IMR-90 (cell line): ENCODE results near the gene RNF212. TPM values are rescaled to one million over a fixed set of nuclear protein-coding genes. Genes with fewer than 3 reads are reported as not detected.

Source experiments
- ATAC-seq: fragments of 200-7000 bp; cut with Tn5 transposase; 2 replicates; pipeline ENCODE4 v1.9.1; 2020; ENCODE audit warnings: low read depth, mild to moderate bottlenecking, moderate library complexity
- BruUV-seq: library from RNA; stranded (reverse); fragments of 400-500 nt; replicated peaks from 2 replicates; lab custom pipeline; 2021; lab: Mats Ljungman, UMichigan
- CTCF ChIA-PET: fragments of 300-600 bp; formaldehyde crosslinking; extraction: SDS; loops from one replicate; lab custom pipeline; 2021; ENCODE audit warnings: antibody characterized with exemption; lab: Yijun Ruan, JAX
- POLR2A ChIA-PET: fragments of 300-600 bp; sonication (Branson Sonifier 250); formaldehyde crosslinking; loops from one replicate; lab custom pipeline; 2022; ENCODE audit warnings: antibody characterized with exemption; ENCODE audit not compliant: unreplicated experiment; lab: Charles Lee
- DNase-seq: peaks from one replicate; pipeline ENCODE4 v3.0.0; 2013
- H2AFZ ChIP-seq: replicated peaks from 2 replicates; pipeline ENCODE3; 2013; ENCODE audit warnings: low read length, mild to moderate bottlenecking; ENCODE audit not compliant: poor library complexity
- H2AK5ac ChIP-seq: 2 replicates; pipeline ENCODE4 v1.6.1; 2013; ENCODE audit warnings: low read depth, low read length, inconsistent platforms
- H2AK9ac ChIP-seq: replicated peaks from 2 replicates; pipeline ENCODE3; 2013; ENCODE audit warnings: mild to moderate bottlenecking, low read depth, low read length, moderate library complexity; ENCODE audit not compliant: poor library complexity
- H2BK120ac ChIP-seq: 2 replicates; pipeline ENCODE4 v1.6.1; 2013; ENCODE audit warnings: low read depth, low read length, inconsistent platforms
- H2BK15ac ChIP-seq: 3 replicates; pipeline ENCODE4 v1.6.1; 2013; ENCODE audit warnings: low read depth, low read length, inconsistent platforms
- H2BK20ac ChIP-seq: 2 replicates; pipeline ENCODE4 v1.6.1; 2013; ENCODE audit warnings: low read depth, mild to moderate bottlenecking, inconsistent platforms, low read length, moderate library complexity
- H2BK5ac ChIP-seq: 2 replicates; pipeline ENCODE4 v1.6.1; 2013; ENCODE audit warnings: mild to moderate bottlenecking, low read depth, low read length, inconsistent platforms; ENCODE audit not compliant: poor library complexity, severe bottlenecking
- H3K14ac ChIP-seq: replicated peaks from 2 replicates; pipeline ENCODE4 v1.6.1; 2013; ENCODE audit warnings: low read depth, low read length, inconsistent platforms
- H3K18ac ChIP-seq: 2 replicates; pipeline ENCODE4 v1.6.1; 2013; ENCODE audit warnings: low read depth, low read length, control low read depth
- H3K23ac ChIP-seq: 2 replicates; pipeline ENCODE4 v1.6.1; 2013; ENCODE audit warnings: low read depth, low read length, inconsistent platforms
- H3K27ac ChIP-seq: 2 replicates; pipeline ENCODE4 v1.5.1; 2013; ENCODE audit warnings: mild to moderate bottlenecking, control low read depth, low read length; ENCODE audit not compliant: insufficient read depth
- H3K27me3 ChIP-seq: 2 replicates; pipeline ENCODE4 v1.6.1; 2013; ENCODE audit warnings: low read length; ENCODE audit not compliant: control insufficient read depth, insufficient read depth
- H3K36me3 ChIP-seq: 2 replicates; pipeline ENCODE4 v1.6.1; 2013; ENCODE audit warnings: low read length, mixed read lengths; ENCODE audit not compliant: control insufficient read depth, insufficient read depth
- H3K4ac ChIP-seq: 2 replicates; pipeline ENCODE4 v1.6.1; 2013; ENCODE audit warnings: low read depth, low read length, inconsistent platforms
- H3K4me1 ChIP-seq: 2 replicates; pipeline ENCODE4 v1.6.1; 2013; ENCODE audit warnings: low read length, mixed read lengths; ENCODE audit not compliant: control insufficient read depth, insufficient read depth
- H3K4me2 ChIP-seq: 2 replicates; pipeline ENCODE4 v1.6.1; 2013; ENCODE audit warnings: low read depth, mild to moderate bottlenecking, control low read depth, low read length, moderate library complexity
- H3K4me3 ChIP-seq: 2 replicates; pipeline ENCODE4 v1.5.1; 2013; ENCODE audit warnings: low read depth, mild to moderate bottlenecking, control low read depth, low read length, moderate library complexity; ENCODE audit not compliant: insufficient read depth
- H3K56ac ChIP-seq: 2 replicates; pipeline ENCODE4 v1.6.1; 2013; ENCODE audit warnings: low read length, inconsistent platforms; ENCODE audit not compliant: insufficient read depth; ENCODE audit errors: extremely low read depth
- H3K79me1 ChIP-seq, 2 experiments: 2 replicates each; pipeline ENCODE4 v1.6.1; 2013; ENCODE audit warnings: low read length in 2 of 2, inconsistent platforms in 1 of 2, low read depth in 1 of 2
- H3K9ac ChIP-seq: 2 replicates; pipeline ENCODE4 v1.6.1; 2013; ENCODE audit warnings: low read depth, low read length, control low read depth
- H3K9me1 ChIP-seq: 2 replicates; pipeline ENCODE4 v1.6.1; 2013; ENCODE audit warnings: low read length, inconsistent platforms; ENCODE audit not compliant: insufficient read depth
- H3K9me3 ChIP-seq: 2 replicates; pipeline ENCODE4 v1.6.1; 2013; ENCODE audit warnings: low read length; ENCODE audit not compliant: control insufficient read depth, insufficient read depth
- H4K20me1 ChIP-seq: 2 replicates; pipeline ENCODE4 v1.6.1; 2013; ENCODE audit warnings: low read length, inconsistent platforms; ENCODE audit not compliant: insufficient read depth
- H4K5ac ChIP-seq: 2 replicates; pipeline ENCODE4 v1.6.1; 2013; ENCODE audit warnings: mild to moderate bottlenecking, low read depth, low read length, control low read depth
- H4K8ac ChIP-seq, 2 experiments: 2 replicates each; pipeline ENCODE4 v1.6.1; 2013; ENCODE audit warnings: low read depth in 2 of 2, low read length in 2 of 2, control low read depth in 1 of 2, inconsistent platforms in 1 of 2
- H4K91ac ChIP-seq: 2 replicates; pipeline ENCODE4 v1.6.1; 2013; ENCODE audit warnings: low read depth, low read length, inconsistent platforms; ENCODE audit not compliant: insufficient read depth
- RCOR1 ChIP-seq: IDR thresholded peaks from 2 replicates; pipeline ENCODE4 v1.6.1; 2012; ENCODE audit warnings: mild to moderate bottlenecking, low read length, improper control_type of control experiment; ENCODE audit not compliant: insufficient replicate concordance
- WGBS, 2 experiments: methylation state at CpG; one replicate each; pipeline versions ENCODE4 v1.1.5 to v1.1.7; 2013; ENCODE audit warnings: missing lambda C conversion rate in 2 of 2; ENCODE audit not compliant: insufficient read length in 1 of 2; ENCODE audit errors: extremely low coverage in 2 of 2; 5-methylcytosine and 5-hydroxymethylcytosine counted together
- dilution Hi-C: fragments of 300-500 bp; cut with HindIII; formaldehyde crosslinking; loops from one replicate; pipeline ENCODE4 v1.14.3; 2018; ENCODE audit warnings: low sequenced_read_pairs; ENCODE audit not compliant: unreplicated experiment
- in situ Hi-C: fragments of 300-500 bp; cut with MboI; formaldehyde crosslinking; loops from 3 replicates; pipeline ENCODE4 v1.14.3; 2019; ENCODE audit warnings: low sequenced_read_pairs, inconsistent platforms, mixed read lengths
- intact Hi-C: fragments of 100-400 bp; cut with micrococcal nuclease; formaldehyde crosslinking; loops from 2 replicates; pipeline ENCODE4 v1.10.0; 2022
- polyA plus RNA-seq, 3 experiments: library from polyadenylated mRNA; depleted of rRNA; stranded (reverse); fragments of >200 nt; gene quantifications; 2 replicates each; pipeline ENCODE4 v1.2.3, GENCODE V29; 2012; ENCODE audit warnings: low replicate concordance in 1 of 3
- total RNA-seq: library from RNA; depleted of rRNA; stranded (reverse); fragments of >200 nt; gene quantifications from 2 replicates; pipeline ENCODE4 v1.2.3, GENCODE V29; 2012

RNF212 gene
- total and polyA plus RNA-seq, 2 of the 4 experiments (the other 2 are of a cell fraction) = under 0.01 to 0.51 TPM

- no peak overlapping the region for H3K4me2 ChIP-seq
- no peak overlapping the region for H4K91ac ChIP-seq
- H3K23ac ChIP-seq = no peak overlapping the region
- intact Hi-C loops = no loop called here
- H2AK5ac ChIP-seq = no peak overlapping the region
- H2BK15ac ChIP-seq = no peak overlapping the region
- POLR2A ChIA-PET = no interaction called here
- H4K20me1 ChIP-seq = no peaks in the 10 kb centered on the region
- H3K9ac ChIP-seq = no peak overlapping the region
- no peak overlapping the region for H2BK5ac ChIP-seq
- no peak overlapping the region for H3K18ac ChIP-seq
- H3K27me3 ChIP-seq = peaks cover 41% of the 10 kb centered on the region
- dilution Hi-C loops = no loop called here
- no peak overlapping the region for H3K4ac ChIP-seq
- WGBS, 2 experiments = no CpG with 5 or more reads among the region's 4 CpGs
- no peak overlapping the region for H2BK120ac ChIP-seq
- no peak overlapping the region for H3K4me3 ChIP-seq
- TF ChIP-seq RCOR1 = no peak
- no peaks in the 10 kb centered on the region for H3K9me3 ChIP-seq
- no peak overlapping the region for H3K56ac ChIP-seq
- H3K14ac ChIP-seq = no peak overlapping the region
- H3K9me1 ChIP-seq = no peaks in the 10 kb centered on the region
- no peaks in the 10 kb centered on the region for H3K79me1 ChIP-seq
- BruUV-seq = no TSS peak
- ATAC-seq = no peak
- H4K8ac ChIP-seq = no peak overlapping the region
- no peak for DNase-seq
- no peak overlapping the region for H2AK9ac ChIP-seq
- no peak overlapping the region for H2BK20ac ChIP-seq
- H3K27ac ChIP-seq = no peak overlapping the region
- no peaks in the 10 kb centered on the region for H3K4me1 ChIP-seq
- in situ Hi-C loops = no loop called here
- H4K5ac ChIP-seq = no peak overlapping the region
- CTCF ChIA-PET = no interaction called here
- H3K36me3 ChIP-seq = no peaks in the 10 kb centered on the region
- no peak overlapping the region for H2AFZ ChIP-seq
Observed at GRCh38 chr4:1065732-1066131, 47.6 kb downstream of the RNF212 start.
